IPS-20b (cell line): ENCODE data around the gene TNFRSF4.

Experiments used
- H3K27ac ChIP-seq: one replicate; pipeline ENCODE4 v1.5.1; 2013; ENCODE audit warnings: low read length
- H3K27me3 ChIP-seq: 2 replicates; pipeline ENCODE4 v1.6.1; 2013; ENCODE audit warnings: mild to moderate bottlenecking, low read length, inconsistent platforms; ENCODE audit not compliant: insufficient read depth
- H3K36me3 ChIP-seq: 2 replicates; pipeline ENCODE4 v1.6.1; 2013; ENCODE audit warnings: low read depth, mild to moderate bottlenecking, inconsistent platforms, low read length, moderate library complexity; ENCODE audit not compliant: insufficient read depth
- H3K4me1 ChIP-seq: 2 replicates; pipeline ENCODE4 v1.6.1; 2013; ENCODE audit warnings: mild to moderate bottlenecking, control low read depth, inconsistent platforms, low read length, moderate library complexity; ENCODE audit not compliant: insufficient read depth
- H3K4me3 ChIP-seq: 2 replicates; pipeline ENCODE4 v1.5.1; 2013; ENCODE audit warnings: mild to moderate bottlenecking, low read length, inconsistent platforms
- H3K9ac ChIP-seq: 2 replicates; pipeline ENCODE4 v1.6.1; 2013; ENCODE audit warnings: low read depth, mild to moderate bottlenecking, inconsistent platforms, low read length, moderate library complexity
- H3K9me3 ChIP-seq: 2 replicates; pipeline ENCODE4 v1.6.1; 2013; ENCODE audit warnings: mild to moderate bottlenecking, low read depth, low read length, inconsistent platforms; ENCODE audit not compliant: insufficient read depth

Gene TNFRSF4

GRCh38 chr1:1213345-1214265, at the start of gene TNFRSF4:
Gene TNFRSF4, minus strand, starts transcription at chr1:1214153. Its CDS starts 26 bp downstream, at chr1:1214127.
- peaks cover 10% of the 10 kb centered on the region for H3K36me3 ChIP-seq
- no peaks in the 10 kb centered on the region for H3K9me3 ChIP-seq
- no peaks in the 10 kb centered on the region for H3K27me3 ChIP-seq
- no peak within 1 kb of the TSS for H3K27ac ChIP-seq
- H3K4me3 ChIP-seq, result no peak within 1 kb of the TSS
- no peak within 1 kb of the TSS for H3K9ac ChIP-seq
- no peaks in the 10 kb centered on the region for H3K4me1 ChIP-seq

GRCh38 chr1:1262758-1263157, 48.8 kb upstream of the TNFRSF4 start:
- H3K9me3 ChIP-seq, result no peaks in the 10 kb centered on the region
- H3K4me3 ChIP-seq, result no peak overlapping the region
- H3K9ac ChIP-seq, result no peak overlapping the region
- H3K36me3 ChIP-seq, result peaks cover 74% of the 10 kb centered on the region
- no peaks in the 10 kb centered on the region for H3K27me3 ChIP-seq
- no peaks in the 10 kb centered on the region for H3K4me1 ChIP-seq
- H3K27ac ChIP-seq, result no peak overlapping the region

GRCh38 chr1:1262071-1262470, 48.1 kb upstream of the TNFRSF4 start:
- Histone ChIP-seq H3K36me3 (peaks cover 68% of the 10 kb centered on the region), H3K4me1 (0 out of 2 replicates have a peak, but pooled peaks cover 3% of the 10 kb centered on the region), H3K9ac (no peak overlapping the region), H3K9me3 (no peaks in the 10 kb centered on the region), H3K27me3 (no peaks in the 10 kb centered on the region), H3K27ac (no peak overlapping the region), H3K4me3 (no peak overlapping the region)

- Histone ChIP-seq H3K27ac (no peak overlapping the region), H3K27me3 (no peaks in the 10 kb centered on the region), H3K36me3 (peaks cover 75% of the 10 kb centered on the region), H3K4me3 (no peak overlapping the region), H3K9me3 (no peaks in the 10 kb centered on the region), H3K4me1 (0 out of 2 replicates have a peak, but pooled peaks cover 3% of the 10 kb centered on the region), H3K9ac (no peak overlapping the region)
Measured at GRCh38 chr1:1260843-1261560, 47.0 kb upstream of the TNFRSF4 start.

- no peaks in the 10 kb centered on the region for H3K9me3 ChIP-seq
- no peak overlapping the region for H3K4me3 ChIP-seq
- H3K27me3 ChIP-seq, result no peaks in the 10 kb centered on the region
- no peak overlapping the region for H3K9ac ChIP-seq
- H3K36me3 ChIP-seq, result peaks cover 80% of the 10 kb centered on the region
- no peak overlapping the region for H3K27ac ChIP-seq
- H3K4me1 ChIP-seq, result 0 out of 2 replicates have a peak, but pooled peaks cover 3% of the 10 kb centered on the region
Measured at GRCh38 chr1:1259951-1260600, 46.1 kb upstream of the TNFRSF4 start.

- no peak overlapping the region for H3K9ac ChIP-seq
- H3K9me3 ChIP-seq, result no peaks in the 10 kb centered on the region
- H3K27me3 ChIP-seq, result no peaks in the 10 kb centered on the region
- 0 out of 2 replicates have a peak, but pooled peaks cover 3% of the 10 kb centered on the region for H3K4me1 ChIP-seq
- H3K36me3 ChIP-seq, result peaks cover 81% of the 10 kb centered on the region
- H3K27ac ChIP-seq, result no peak overlapping the region
- H3K4me3 ChIP-seq, result no peak overlapping the region
Measured at GRCh38 chr1:1259540-1259939, 45.6 kb upstream of the TNFRSF4 start.

- H3K4me3 ChIP-seq, result no peak overlapping the region
- no peaks in the 10 kb centered on the region for H3K9me3 ChIP-seq
- no peak overlapping the region for H3K27ac ChIP-seq
- no peak overlapping the region for H3K9ac ChIP-seq
- H3K4me1 ChIP-seq, result 0 out of 2 replicates have a peak, but pooled peaks cover 3% of the 10 kb centered on the region
- no peaks in the 10 kb centered on the region for H3K27me3 ChIP-seq
- peaks cover 81% of the 10 kb centered on the region for H3K36me3 ChIP-seq
Measured at GRCh38 chr1:1259119-1259488, 45.2 kb upstream of the TNFRSF4 start.

- Histone ChIP-seq H3K27ac (peak overlapping the region; percentile 21), H3K4me3 (no peak overlapping the region), H3K27me3 (no peaks in the 10 kb centered on the region), H3K9me3 (no peaks in the 10 kb centered on the region), H3K36me3 (peaks cover 70% of the 10 kb centered on the region), H3K9ac (no peak overlapping the region; the same call in none of the 2 replicates), H3K4me1 (0 out of 2 replicates have a peak, but pooled peaks cover 3% of the 10 kb centered on the region)
Measured at GRCh38 chr1:1256956-1257871, 43.3 kb upstream of the TNFRSF4 start.

GRCh38 chr1:1255611-1256010, 41.7 kb upstream of the TNFRSF4 start:
- Histone ChIP-seq H3K4me1 (0 out of 2 replicates have a peak, but pooled peaks cover 3% of the 10 kb centered on the region), H3K27ac (no peak overlapping the region), H3K9me3 (no peaks in the 10 kb centered on the region), H3K9ac (no peak overlapping the region), H3K4me3 (no peak overlapping the region), H3K27me3 (no peaks in the 10 kb centered on the region), H3K36me3 (peaks cover 55% of the 10 kb centered on the region)

- H3K36me3 ChIP-seq, result peaks cover 51% of the 10 kb centered on the region
- 0 out of 2 replicates have a peak, but pooled peaks cover 3% of the 10 kb centered on the region for H3K4me1 ChIP-seq
- H3K27ac ChIP-seq, result no peak overlapping the region
- H3K9ac ChIP-seq, result no peak overlapping the region
- H3K27me3 ChIP-seq, result no peaks in the 10 kb centered on the region
- H3K4me3 ChIP-seq, result no peak overlapping the region
- H3K9me3 ChIP-seq, result no peaks in the 10 kb centered on the region
Measured at GRCh38 chr1:1255078-1255477, 41.1 kb upstream of the TNFRSF4 start.

- H3K4me1 ChIP-seq, result 0 out of 2 replicates have a peak, but pooled peaks cover 3% of the 10 kb centered on the region
- no peak overlapping the region for H3K4me3 ChIP-seq
- H3K9ac ChIP-seq, result no peak overlapping the region
- H3K27ac ChIP-seq, result no peak overlapping the region
- H3K36me3 ChIP-seq, result peaks cover 47% of the 10 kb centered on the region
- H3K9me3 ChIP-seq, result no peaks in the 10 kb centered on the region
- no peaks in the 10 kb centered on the region for H3K27me3 ChIP-seq
Measured at GRCh38 chr1:1254667-1254998, 40.7 kb upstream of the TNFRSF4 start.
